ENCODE measurements around the gene USF3. TPM values are rescaled to one million over a fixed set of nuclear protein-coding genes. Genes with fewer than 3 reads are reported as not detected.

USF3 gene
- total and polyA plus RNA-seq, 2 of the 8 experiments (the other 6 are each of a cell fraction or from before 2014, with no cell fraction given), result 9.6 to 18.5 TPM

- FAIRE-seq, result no peak
- Histone ChIP-seq H3K18ac (ENCODE audit: extremely low read depth, low read length) (no peak overlapping the region), H4K8ac (ENCODE audit: extremely low read depth, insufficient read depth, low read length) (no peak overlapping the region), H3K4me2 (ENCODE audit: insufficient read depth in 1 of 2, low read depth in 2 of 2, low read length in 2 of 2) (peak overlapping the region in 1 of 2 experiments; percentile 16; a peak in 1 of 4 replicates), H4K20me1 (replicated peaks in 1 of 2; ENCODE audit: control insufficient read depth in 1 of 2, insufficient read depth in 2 of 2, low read length in 2 of 2) (peaks cover 9 to 11% of the 10 kb centered on the region in 2 experiments), H3K4me1 (replicated peaks in 1 of 4; ENCODE audit: control insufficient read depth in 3 of 4, insufficient read depth in 4 of 4, low read length in 3 of 4) (peaks cover 0 to 6% (median 2%) of the 10 kb centered on the region in 4 experiments; a peak in 4 of 7 replicates), H3K27ac (ENCODE audit: low read depth, low read length) (no peak overlapping the region), H3K27me3 (replicated peaks in 1 of 4; ENCODE audit: control insufficient read depth in 3 of 4, extremely low read depth in 1 of 4, insufficient read depth in 3 of 4, low read length in 3 of 4) (no peaks in the 10 kb centered on the region), H3K14ac (ENCODE audit: insufficient read length) (no peak overlapping the region), H3K23ac (ENCODE audit: insufficient read length) (no peak overlapping the region), H2AFZ (ENCODE audit: low read length) (no peak overlapping the region), H3K4ac (replicated peaks; ENCODE audit: insufficient read length, low read depth, low read length) (no peak overlapping the region), H2BK20ac (ENCODE audit: low read length) (no peak overlapping the region), H4K5ac (ENCODE audit: insufficient read length, low read depth, low read length) (no peak overlapping the region), H4K91ac (replicated peaks; ENCODE audit: insufficient read length, low read length) (no peak overlapping the region), H2BK5ac (ENCODE audit: low read depth, low read length) (no peak overlapping the region), H3K56ac (replicated peaks; ENCODE audit: insufficient read length, low read depth, low read length) (no peak overlapping the region), H2BK120ac (replicated peaks; ENCODE audit: low read depth, low read length) (no peak overlapping the region), H3K36me3 (ENCODE audit: control insufficient read depth in 2 of 4, insufficient read depth in 4 of 4, low read length in 3 of 4) (no peaks in the 10 kb centered on the region), H2BK15ac (ENCODE audit: low read length) (no peak overlapping the region), H3K9ac (replicated peaks in 1 of 4; ENCODE audit: extremely low read depth in 1 of 4, low read depth in 3 of 4, low read length in 3 of 4) (no peak overlapping the region), H2BK12ac (ENCODE audit: low read depth, low read length) (no peak overlapping the region), H3K23me2 (ENCODE audit: low read depth, low read length) (peaks cover 13% of the 10 kb centered on the region), H3K79me2 (ENCODE audit: control insufficient read depth in 1 of 2, insufficient read depth in 2 of 2, low read length in 2 of 2) (peaks cover 33 to 88% of the 10 kb centered on the region in 2 experiments), H3K9me3 (ENCODE audit: insufficient read depth in 2 of 2, low read depth in 1 of 2, low read length in 1 of 2) (no peaks in the 10 kb centered on the region), H2AK5ac (ENCODE audit: low read depth, low read length) (no peak overlapping the region), H3K79me1 (ENCODE audit: low read depth, low read length) (no peaks in the 10 kb centered on the region; the same call in 1 of the 2 replicates), H3K4me3 (ENCODE audit: extremely low read depth in 1 of 4, insufficient read depth in 2 of 4, low read depth in 3 of 4, low read length in 4 of 4) (peak overlapping the region in 1 of 4 experiments; percentile 97; a peak in 2 of 8 replicates)
- ChIA-PET POLR2A (ENCODE audit: partially characterized antibody) (interaction anchor here (0.9 to 2.1 kb wide), 2 partner anchors 37 to 47 kb away, joined by 3 to 4 read pairs; partner anchors contain the start of gene USF3), CTCF (ENCODE audit: partially characterized antibody) (interaction anchor here (3.0 kb wide), 1 partner anchor 14 kb away, joined by 12 read pairs; no protein-coding TSS in a partner anchor)
- TF ChIP-seq, protein P1, sequence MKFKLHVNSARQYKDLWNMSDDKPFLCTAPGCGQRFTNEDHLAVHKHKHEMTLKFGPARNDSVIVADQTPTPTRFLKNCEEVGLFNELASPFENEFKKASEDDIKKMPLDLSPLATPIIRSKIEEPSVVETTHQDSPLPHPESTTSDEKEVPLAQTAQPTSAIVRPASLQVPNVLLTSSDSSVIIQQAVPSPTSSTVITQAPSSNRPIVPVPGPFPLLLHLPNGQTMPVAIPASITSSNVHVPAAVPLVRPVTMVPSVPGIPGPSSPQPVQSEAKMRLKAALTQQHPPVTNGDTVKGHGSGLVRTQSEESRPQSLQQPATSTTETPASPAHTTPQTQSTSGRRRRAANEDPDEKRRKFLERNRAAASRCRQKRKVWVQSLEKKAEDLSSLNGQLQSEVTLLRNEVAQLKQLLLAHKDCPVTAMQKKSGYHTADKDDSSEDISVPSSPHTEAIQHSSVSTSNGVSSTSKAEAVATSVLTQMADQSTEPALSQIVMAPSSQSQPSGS (IDR thresholded peaks at IDR 0.05; ENCODE audit: low read length), result no peak
- 90% methylated on average over 7 of the region's 7 CpGs; no CpG with 5 or more reads in 1 of the 2 experiments for WGBS, 2 experiments (ENCODE audit: extremely low coverage in 1 of 2, insufficient coverage in 1 of 2, insufficient read length in 1 of 2, insufficient replicate concordance in 2 of 2, low coverage in 1 of 2, low lambda C conversion rate in 2 of 2, missing lambda C conversion rate in 1 of 2)
- no peak for DNase-seq (ENCODE audit: low read depth in 1 of 2, low spot score in 2 of 2)
Measured at GRCh38 chr3:113743006-113743630, 46.7 kb upstream of the USF3 start.

All from H1 (cell line).